Stimulated activated CD4-positive, alpha-beta T cell treated with anti-CD3 and anti-CD28 coated beads, Interleukin-2, amount 100 ng/mL, for 48 hours (primary cell): ENCODE results near the gene THSD4.
"Not testable (repeated sequence)": the region's sequence is repeated elsewhere in the genome, so short reads cannot be mapped to it uniquely, and the experiment has no call there.

Experiments used
- DNase-seq, 2 donors: peaks; one replicate each; pipeline ENCODE4 v3.0.0-alpha.2; 2020

Gene THSD4

GRCh38 chr15:71232411-71232810 lies 117.1 kb downstream of the THSD4 start:
- no peak for DNase-seq

GRCh38 chr15:71237456-71238188 lies 122.4 kb downstream of the THSD4 start:
- no peak for DNase-seq

DNA sequence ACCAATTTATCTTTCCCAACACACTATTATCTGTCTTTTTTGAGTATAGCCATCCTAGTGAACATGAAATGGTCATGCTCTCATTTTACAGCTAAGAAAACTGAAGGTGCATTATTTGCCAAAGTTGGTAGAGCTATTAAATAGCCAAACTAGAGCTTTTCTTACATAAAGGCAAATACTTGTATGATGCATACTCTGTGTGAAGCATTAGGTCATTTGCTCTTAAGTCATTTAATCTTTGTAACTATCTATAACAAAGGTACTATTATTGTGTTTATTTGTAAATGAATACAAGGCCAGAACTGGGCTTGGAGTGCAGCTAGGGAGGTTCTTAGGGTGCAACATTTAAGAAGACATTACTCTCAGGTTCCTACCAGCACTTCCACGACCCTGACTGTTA lies 123.7 kb downstream of the THSD4 start:
- DNase-seq = no peak

- no peak for DNase-seq
Observed at GRCh38 chr15:71239592-71240364, 124.5 kb downstream of the THSD4 start.

DNA sequence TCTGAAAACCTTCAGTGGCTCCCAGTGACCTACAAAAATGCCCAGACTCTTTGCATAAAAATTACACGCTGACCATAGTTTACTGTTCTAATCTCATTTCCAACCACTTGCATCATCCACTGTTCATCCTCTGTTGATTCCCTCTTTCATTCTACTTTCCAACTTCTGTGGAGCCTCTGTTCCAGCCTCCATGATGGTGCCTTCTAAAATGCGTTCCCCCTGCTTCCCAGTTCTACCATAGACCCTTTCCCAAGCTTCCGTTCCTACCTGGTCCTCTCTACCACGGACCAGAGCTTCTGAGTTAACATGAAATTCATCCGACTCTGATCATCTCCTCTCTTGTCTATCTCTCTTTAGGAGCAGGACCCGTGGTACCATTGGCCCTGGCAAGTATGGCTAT lies 127.0 kb downstream of the THSD4 start:
- DNase-seq = no peak

GRCh38 chr15:71244250-71244649 lies 129.0 kb downstream of the THSD4 start:
- DNase-seq = no peak

DNA sequence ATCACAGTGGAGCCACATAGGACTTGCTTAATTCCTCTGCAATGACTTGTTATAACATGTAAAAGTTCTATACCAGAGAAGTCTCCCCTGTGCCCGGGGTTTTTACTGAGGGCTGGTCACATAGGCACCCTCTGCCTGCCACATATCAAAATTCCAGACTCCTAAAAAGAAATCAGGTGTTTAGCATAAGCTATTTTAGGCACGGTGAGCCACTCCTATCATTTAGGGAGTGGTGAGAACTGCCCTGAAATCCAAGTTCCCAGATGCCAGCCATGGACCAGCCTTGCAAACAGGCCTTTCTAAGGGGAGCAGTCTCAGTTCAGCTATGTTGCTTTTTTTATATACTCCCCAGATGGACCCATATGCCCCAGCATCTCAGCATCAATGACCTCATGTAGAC lies 130.3 kb downstream of the THSD4 start:
- DNase-seq = no peak

DNA sequence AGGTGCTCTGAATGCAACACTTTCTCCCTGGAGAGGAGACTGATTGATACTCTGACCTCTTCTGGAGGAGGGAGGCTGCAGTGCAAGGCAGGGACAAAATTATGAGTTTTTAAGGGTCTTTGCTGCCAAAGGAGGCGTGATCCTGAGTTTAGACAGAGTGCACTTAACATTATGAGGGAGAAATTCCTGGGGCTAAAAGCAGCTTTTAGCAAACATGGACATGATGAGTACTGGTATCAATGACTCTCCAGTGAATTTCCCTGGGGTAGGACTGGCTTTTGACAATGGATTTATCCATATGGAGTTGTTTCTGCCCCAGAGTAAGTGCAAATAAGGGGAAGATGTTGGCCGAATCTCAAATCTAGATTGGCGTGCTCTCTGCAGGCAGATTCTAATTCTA lies 133.1 kb downstream of the THSD4 start:
- DNase-seq = no peak

- no peak for DNase-seq
Observed at GRCh38 chr15:71249986-71250385, 134.7 kb downstream of the THSD4 start.

GRCh38 chr15:71250936-71251583 lies 135.8 kb downstream of the THSD4 start:
- DNase-seq = no peak

DNA sequence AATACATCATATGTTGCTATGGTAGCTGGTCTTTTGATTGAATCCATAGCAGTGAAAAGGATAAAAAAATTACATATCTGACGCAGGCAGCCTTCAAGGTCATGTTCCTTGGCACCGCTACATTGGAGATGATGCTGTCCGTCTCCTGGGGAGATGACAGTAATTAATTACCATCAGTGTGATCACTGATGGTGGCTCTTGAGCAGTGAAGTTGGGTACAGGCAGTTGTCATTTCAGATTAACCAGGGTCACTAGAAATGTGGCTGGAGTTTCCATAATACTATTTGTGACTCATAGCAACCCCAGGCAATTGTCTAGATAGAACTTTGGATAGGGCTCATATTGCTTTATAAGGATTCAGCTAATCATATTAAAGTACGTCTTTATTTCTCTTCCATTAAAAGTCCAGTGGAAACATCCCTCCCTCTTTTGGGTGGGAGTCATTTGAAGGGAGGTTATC lies 136.3 kb downstream of the THSD4 start:
- DNase-seq = no peak

- no peak for DNase-seq
Observed at GRCh38 chr15:71252044-71252739, 136.9 kb downstream of the THSD4 start.

- no peak for DNase-seq
Observed at GRCh38 chr15:71252740-71253047, 137.4 kb downstream of the THSD4 start.

- DNase-seq = no peak
Observed at GRCh38 chr15:71254491-71254890, 139.2 kb downstream of the THSD4 start.

GRCh38 chr15:71256934-71257664 lies 141.8 kb downstream of the THSD4 start:
- no peak for DNase-seq

GRCh38 chr15:71259866-71260265 lies 144.6 kb downstream of the THSD4 start:
- DNase-seq = no peak

- no peak for DNase-seq
Observed at GRCh38 chr15:71261418-71261817, 146.1 kb downstream of the THSD4 start.

DNA sequence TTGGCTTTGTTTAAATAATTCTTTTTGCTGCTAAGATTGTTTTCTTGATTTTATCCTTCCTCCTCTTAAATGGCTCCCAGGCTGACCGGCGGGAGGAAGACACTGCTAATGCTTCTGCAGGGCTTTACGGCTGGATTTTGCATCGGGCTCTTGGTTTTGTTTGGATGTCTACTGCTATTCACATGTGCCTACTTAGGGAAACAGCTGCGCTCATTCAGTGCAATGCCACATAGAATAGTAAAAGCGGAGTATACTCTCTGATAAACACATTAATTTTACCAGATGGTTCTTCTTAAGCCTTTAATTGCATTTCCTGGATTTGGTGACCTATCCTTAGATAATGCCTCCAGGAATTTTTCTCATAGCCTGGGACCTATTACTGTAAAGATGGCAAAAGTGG lies 146.6 kb downstream of the THSD4 start:
- DNase-seq = no peak

GRCh38 chr15:71262599-71262998 lies 147.3 kb downstream of the THSD4 start:
- DNase-seq = no peak

- not testable (repeated sequence) for DNase-seq
Observed at GRCh38 chr15:71265606-71266005, 150.3 kb downstream of the THSD4 start.

DNA sequence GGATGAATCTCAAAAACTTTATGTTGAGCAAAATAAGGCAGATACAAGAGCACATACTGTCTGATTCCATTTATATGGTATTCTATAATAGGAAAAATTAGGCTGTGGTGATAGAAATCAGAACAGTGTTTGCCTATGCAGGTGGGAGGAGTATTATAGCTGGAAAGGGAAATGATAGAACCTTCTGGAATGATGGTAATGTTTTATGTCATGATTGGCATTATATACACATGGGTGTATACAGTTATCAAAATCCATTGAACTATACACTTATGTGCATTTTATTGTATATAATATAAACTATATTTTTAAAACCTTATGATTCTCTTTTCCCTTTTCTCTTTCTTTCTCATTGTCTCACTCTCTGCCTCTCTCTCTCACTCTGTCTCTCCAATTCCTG lies 156.1 kb downstream of the THSD4 start:
- DNase-seq = no peak

DNA sequence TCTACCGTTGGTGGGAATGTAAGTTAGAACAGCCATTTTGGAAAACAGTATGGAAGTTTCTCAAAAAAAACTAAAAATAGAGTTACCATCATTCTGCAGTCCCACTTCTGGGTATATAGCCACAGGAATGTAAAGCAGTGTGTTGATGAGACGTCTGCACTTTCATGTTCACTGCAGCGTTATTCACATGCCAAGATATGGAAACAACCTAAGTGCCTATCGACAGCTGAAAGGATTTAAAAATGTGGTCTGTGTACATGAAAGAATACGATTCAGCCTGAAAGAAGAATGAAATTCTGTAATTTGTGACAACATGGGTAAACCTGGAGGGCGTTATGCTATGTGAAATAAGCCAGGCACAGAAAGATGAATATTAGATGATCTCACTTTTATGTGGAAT lies 157.7 kb downstream of the THSD4 start:
- no peak for DNase-seq
